Measurements from ENCODE around the gene HSDL2.

DNA sequence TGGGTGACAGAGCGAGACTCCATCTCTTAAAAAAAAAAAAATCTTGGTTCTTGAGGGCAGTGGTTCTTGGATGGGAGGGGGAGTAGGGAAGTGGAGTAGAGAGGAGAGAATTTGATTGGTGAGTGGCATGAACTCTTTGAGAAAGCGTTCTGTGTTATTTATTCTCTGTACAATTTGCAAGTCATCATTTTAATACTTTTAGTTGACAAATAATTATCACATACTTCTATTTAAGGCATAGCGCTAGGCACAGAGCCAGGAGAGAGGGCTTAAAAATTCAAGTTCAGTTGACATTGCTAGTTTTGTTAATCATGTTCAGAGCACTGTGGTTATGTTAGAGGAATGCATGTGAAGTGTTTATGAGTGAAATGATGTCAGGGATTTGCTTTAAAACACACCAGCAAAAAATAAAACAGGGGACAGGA is 24.6 kb downstream of the HSDL2 start:
- TF ChIP-seq CTCF (IDR thresholded peaks at IDR 0.05; ENCODE audit: low read length) (no peak), EZH2 (IDR thresholded peaks at IDR 0.05; ENCODE audit: borderline replicate concordance, low read length) (no peak)
